Endometrial microvascular endothelial cells (primary cell): Measurements from ENCODE around the gene BCL2L11. TPM values are rescaled to one million over a fixed set of nuclear protein-coding genes. Genes with fewer than 3 reads are reported as not detected.

ENCODE experiments used
- in situ Hi-C: cut with HindIII; loops from 2 replicates; pipeline ENCODE4 v1.10.0; 2017; ENCODE audit warnings: low sequenced_read_pairs, low pct_unique_long_range_greater_than_20kb; ENCODE audit errors: inconsistent ontology term
- total RNA-seq: library from RNA; depleted of rRNA; stranded (reverse); fragments of >200 nt; gene quantifications from one replicate; pipeline ENCODE4 v1.2.3, GENCODE V29; 2015; ENCODE audit errors: inconsistent ontology term

BCL2L11 gene
- total RNA-seq, 1 donor from 2014 or later = 1.1 TPM

DNA sequence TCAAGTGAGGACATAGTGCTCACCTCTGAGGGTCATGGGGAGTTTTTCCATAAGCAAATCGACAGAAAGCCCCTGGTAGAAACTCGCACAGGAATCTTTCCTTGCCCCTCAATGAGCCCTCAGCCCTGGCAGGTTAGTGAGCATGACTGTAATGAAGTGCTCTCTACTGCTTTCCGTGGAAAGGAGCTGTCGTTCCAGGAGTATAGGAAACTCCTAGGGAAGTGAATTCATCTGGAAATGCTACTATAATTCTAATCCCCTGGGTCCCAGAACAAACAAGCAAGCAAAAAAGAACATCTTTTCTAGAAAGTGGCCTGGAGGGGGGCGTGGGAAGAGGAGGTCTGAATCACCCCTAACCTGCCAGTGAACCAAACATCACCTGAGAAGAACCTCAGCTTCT lies 18.1 kb downstream of the BCL2L11 start:
- in situ Hi-C loops = no loop called here

DNA sequence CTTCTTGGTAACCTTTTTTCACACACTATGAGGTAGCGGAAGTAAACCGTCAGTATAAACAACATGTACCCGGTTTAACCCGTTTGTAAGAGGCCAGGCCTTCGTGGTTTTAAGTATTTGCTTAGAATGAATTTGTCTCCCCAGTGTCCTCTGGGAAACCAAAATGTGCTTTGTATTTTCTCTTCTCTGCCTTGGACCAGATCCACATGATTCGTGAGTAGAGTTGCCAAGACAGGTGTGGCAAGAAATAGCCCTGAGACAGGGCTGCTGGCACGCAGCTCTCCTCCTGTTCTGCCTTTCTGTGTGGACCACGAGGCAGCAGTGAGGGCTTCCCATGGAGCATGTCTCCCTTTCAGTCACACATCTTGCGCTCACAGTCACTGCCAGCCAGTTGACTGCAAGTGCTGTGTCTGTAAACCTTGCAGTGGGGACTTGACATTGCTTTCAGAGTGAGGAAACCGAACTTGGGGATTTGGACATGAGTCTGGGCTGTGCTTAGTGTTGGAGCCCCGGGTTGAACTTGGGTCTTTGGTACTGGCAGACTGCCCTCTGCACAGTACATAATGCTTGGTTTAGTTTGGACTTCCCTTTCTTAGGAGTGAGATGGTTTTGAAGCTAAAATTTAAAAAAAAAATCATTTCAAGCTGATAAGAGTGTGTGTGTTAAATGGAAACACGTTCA lies 19.1 kb downstream of the BCL2L11 start:
- in situ Hi-C loops = no loop called here

DNA sequence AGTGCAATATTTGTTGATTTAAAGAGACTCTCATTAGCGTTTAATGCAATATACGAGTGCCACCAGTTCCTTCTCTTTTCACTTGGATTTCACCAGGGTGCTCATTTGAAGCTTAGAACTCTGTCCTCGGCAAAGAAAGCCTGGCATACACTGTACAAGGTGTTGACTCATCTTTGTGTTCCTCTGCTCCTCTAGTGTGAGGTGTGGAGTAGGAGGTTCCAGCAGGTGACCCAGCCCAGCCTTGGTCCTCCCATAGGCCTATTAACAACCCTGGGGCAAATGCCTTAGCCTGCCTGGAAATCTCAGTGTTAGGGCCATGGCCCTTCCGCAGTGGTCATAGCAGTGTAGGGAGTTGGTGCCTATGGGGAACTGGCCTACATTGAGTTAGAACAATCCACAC lies 20.1 kb downstream of the BCL2L11 start:
- in situ Hi-C loops = no loop called here

DNA sequence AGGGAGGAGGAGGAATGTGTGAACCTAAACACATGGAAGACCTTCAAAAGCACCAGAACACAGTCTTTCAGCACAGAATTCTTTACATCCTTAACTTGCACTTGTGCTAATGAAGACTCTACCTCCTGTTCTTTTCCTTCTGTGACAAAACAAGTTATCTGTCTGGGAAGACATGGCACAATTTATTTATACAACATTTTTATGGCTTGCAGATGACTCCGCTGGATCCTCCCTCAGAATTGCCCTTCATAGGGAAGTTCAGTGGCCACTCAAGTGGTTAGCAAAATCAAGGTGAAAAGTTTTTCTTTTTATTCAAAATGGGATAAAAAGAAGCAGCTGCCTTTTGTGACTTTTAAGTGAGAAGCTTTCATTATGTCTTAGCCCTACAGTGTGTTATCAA lies 21.4 kb downstream of the BCL2L11 start:
- in situ Hi-C loops = no loop called here

DNA sequence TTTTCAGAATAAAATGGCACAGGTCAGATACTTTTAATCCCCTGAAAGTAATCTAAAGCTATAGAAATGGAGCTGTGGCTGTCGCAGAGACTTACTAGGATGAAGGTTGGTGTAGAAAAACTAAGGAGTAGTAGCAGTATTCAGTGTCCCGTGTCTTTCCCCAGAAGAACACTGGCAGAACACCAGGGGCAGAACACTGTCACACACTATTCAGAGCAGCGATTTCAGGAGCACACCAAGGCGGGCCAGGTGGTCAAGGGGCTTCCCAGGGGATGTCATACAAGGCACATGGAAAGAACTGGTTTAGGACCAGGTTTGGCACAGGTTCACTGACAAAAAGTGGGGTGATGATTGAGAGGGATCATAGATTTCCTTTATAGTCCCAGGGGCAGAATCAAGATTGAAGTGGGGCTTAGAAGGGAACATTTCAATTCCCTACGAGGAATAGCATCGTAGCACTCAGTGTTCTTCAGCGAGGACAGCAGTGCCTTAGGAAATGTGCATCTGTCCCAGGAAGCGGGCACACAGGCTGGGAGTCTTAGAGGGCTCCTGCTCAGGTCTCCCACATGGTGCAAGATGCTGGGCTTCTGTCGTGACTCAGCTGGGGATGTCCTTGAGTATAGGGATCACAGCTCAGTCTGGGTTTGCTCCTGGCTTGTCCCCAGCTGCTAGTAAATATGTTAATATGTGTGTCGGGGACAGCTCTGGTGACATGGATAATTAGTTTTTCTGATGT lies 22.6 kb downstream of the BCL2L11 start:
- in situ Hi-C loops = no loop called here

DNA sequence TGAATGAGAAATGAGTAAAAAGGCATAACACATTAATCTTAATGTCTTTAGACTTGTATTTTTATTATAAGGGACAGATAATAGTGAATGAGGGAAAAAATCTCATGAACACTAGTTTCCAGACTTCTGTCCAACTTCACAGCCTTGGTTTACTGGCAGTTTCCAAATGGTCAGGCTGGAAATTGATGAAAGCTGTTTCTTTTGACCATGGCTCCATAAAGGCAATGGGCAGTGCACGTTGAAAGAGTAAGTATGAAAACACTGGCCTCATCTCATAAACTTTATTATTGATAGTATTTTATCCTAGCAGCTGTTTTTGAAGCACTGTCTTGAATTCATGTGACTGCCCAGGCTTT lies 23.1 kb downstream of the BCL2L11 start:
- in situ Hi-C loops = no loop called here

DNA sequence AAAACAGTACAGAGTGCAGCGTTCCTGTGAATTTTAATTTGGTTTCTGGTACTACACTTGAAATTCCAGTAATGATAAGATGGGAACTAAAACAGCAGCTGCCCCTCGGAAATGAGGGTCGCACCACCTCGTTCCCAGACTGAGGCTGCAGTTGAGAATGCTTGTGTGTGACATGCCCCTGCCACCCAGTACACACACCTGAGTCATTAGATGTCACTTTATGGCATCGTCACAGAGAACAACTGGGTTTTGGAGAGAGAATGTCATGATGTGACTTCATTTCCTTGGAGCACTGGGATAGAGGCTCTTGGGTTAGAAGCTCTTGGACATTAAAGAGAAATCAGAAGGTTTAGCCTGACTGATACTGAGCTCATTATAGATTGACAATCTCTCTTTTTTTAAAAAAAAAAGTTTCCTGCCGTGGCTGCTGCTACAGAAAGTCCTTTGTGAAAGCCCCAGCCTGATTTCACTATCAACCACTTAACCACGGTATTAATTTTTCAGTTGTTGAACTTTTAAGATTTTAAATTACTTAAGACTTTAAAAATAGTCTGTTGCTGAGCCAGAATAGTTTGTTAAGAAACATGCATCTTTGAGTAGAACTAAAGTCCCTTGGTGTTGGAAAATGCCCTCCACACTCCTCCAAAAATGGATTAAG lies 24.5 kb downstream of the BCL2L11 start:
- in situ Hi-C loops = no loop called here

DNA sequence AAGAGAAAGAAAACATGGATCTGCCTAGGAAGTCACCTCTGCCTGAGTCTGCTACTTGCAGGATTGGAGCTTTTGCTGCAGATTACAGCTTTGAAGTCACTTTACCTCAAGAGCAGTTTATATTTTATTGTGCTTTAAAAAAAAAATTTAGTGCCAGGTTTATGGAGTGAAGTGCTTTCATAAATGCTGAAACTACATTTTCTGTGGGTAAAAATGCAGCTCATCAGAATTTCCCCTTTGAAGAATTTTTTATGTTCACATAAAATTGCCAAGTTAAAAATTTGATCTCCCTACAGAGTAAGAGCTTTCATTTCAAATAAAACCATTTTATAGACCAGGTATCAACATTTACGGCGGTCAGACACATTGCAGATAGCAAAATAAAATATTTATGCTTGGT lies 25.2 kb downstream of the BCL2L11 start:
- in situ Hi-C loops = no loop called here

DNA sequence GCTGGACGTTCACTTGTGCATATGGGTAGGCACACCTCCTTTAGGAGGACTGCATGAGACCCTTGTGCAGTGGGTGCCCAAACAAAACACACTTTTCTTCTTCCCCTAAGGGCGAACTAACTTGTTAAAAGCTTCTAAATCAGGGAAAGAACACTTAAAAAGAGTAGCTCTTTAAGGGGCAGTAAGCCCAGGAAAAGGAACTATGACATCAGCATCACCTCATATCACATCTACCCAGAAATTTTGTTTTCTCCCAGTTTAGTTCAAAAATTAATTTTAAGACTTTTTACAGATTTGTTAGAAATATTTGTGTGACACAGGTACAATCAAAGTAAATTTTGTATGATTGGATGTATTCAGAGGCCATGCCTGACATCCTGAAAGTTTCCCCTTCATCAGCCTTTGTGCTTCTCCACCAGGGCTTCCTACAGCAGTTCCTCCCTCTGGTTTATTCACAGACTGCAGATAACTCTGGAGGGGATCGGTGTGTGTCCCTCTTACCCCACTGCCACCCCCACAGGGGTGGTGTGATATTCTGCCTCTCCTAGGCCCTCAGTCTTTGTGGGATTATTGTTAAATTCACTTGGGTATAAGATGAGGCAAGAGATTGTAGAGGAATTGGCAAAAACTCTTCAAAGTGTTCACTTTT lies 27.6 kb downstream of the BCL2L11 start:
- in situ Hi-C loops = no loop called here

DNA sequence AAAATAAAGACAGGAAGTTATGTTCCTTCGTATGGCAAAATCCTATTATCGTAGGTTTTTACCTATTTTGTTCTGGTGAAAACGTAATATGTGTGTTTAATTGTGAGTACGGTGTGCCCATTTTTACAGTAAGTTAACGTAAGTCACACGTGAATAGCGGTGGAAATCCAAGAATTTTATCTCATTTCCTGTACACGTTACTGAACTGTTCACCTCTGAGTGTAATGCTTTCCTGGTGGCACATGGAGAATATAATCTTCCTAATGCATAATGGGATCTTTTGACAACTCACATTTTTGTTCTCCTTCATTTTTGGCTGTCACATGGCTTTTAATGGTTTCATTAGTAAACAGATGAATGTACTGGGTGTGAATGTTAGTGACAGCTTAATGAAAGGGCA lies 28.2 kb downstream of the BCL2L11 start:
- in situ Hi-C loops = no loop called here

DNA sequence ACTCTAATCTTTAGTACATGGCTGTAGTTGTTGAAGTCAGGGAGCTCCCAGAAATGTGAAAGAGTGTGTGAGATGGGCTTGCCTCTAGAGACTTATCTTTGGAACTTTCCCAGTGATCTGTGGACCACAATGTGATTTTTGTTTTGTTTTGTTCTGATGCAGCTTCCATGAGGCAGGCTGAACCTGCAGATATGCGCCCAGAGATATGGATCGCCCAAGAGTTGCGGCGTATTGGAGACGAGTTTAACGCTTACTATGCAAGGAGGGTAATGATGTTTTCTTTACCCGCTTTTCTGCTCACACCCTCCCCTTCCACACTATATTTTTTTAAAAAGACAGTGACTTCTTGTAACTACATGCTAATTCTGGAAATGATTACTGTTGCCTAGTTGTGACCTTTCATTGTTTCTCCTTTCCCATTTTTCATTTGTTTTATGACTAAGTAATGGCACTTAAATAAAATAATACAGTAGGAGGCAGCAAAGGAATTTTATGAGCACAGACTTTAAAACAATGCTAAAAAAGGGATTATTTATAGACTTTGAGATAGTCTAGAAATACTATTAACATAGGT lies 29.3 kb downstream of the BCL2L11 start:
- in situ Hi-C loops = no loop called here

DNA sequence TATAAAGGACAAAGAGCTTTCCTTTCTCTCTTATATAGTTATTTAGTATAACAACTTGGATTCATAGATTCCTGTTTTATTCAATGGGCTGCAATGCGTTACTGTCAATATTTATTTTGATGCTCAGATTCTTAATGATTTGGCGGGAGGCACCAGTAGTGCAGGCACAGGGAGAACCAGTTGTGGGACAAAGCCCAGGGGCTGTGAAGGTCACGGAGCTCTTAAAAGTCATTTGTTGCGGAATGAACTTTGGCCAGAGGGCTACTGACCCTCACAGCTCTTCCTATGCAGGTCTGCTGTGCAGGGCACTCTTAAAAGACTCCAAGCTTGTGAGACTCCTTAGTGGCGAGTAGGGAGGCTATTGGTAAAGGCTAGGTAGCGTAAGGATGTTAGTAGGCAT lies 34.0 kb downstream of the BCL2L11 start:
- in situ Hi-C loops = no loop called here

DNA sequence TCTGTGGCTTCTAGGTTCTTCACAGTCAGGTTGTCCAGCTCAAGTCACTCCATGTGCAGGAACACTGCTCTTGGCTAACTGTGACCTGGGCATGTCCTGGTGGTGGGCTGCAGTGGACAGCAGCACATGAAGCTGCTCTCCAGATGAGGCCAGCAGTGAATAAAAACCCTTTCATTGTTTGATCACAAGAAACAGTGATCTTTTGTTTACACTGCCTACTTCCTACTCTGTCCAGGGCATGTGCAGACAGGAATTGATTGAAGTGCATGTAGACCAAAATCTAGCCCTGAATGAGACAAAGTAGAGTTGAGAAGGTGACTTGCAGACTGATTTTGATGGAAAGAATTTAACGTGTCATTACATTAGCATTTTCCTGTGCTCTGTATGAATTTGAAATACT lies 34.9 kb downstream of the BCL2L11 start:
- in situ Hi-C loops = no loop called here

DNA sequence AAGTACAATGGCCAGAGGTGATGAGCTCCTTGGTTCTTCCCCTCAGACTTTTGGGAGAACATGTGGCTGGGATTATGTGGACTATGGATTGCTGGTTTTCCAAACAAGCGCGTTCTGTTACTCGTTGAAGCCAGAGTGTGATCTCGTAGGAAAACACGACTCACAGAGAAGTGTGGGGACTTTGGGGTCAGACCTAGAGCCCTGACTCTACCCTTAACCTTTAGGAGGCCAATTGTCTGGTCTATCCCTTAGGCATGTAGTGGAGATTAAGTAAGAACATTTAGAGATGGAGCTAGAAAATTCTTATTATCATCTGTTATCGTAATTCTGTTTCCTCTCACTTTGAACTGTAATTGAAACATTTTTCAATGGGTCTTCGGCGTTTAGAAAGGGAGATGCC lies 35.8 kb downstream of the BCL2L11 start:
- in situ Hi-C loops = no loop called here

DNA sequence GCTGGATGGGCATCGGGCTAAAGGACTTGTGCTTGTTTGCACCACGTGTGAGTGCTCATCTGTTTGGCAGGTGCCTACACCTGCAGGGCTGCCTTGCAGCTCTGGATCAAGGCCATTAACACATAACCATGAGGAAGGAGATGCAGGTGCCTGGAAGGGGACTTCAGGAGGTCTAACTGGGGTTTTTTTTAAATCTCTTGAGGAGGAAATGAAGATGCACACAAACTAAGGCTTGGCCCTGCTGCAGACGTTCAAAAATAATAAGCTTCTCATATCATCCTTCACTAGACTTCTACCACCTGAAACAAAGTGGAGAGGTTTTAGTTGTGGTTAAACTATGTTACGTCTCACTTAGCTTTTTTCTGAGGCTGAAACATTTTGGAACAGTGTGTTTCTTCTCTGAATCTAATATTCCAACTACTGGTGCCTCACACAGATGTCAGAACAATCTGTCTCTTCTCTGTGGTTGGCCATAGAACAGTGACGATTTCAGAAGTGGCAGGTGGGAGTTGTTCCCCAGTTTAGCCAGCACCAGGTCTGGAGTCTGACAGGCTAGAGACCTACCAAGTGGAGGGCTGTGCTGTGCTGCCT lies 36.5 kb downstream of the BCL2L11 start:
- in situ Hi-C loops = no loop called here

DNA sequence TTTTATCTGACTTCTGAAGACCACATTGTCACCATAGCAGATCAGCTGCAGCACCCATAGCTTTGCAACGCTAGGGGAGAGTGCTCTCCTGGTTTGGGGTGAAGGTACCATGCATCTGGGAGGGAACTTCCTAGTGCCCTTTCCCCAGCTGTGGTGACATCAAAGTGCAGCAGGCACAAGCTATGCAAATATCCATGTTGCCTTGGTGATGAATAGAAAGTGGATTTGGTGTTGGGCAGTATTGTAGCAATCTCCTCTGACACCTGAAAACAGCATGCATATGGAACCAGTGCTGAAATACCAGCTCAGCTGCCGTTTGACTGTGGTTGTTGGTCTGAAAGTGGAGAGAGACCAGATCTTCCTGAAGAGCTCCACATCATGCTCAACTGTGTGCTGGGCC lies 37.1 kb downstream of the BCL2L11 start:
- in situ Hi-C loops = no loop called here

DNA sequence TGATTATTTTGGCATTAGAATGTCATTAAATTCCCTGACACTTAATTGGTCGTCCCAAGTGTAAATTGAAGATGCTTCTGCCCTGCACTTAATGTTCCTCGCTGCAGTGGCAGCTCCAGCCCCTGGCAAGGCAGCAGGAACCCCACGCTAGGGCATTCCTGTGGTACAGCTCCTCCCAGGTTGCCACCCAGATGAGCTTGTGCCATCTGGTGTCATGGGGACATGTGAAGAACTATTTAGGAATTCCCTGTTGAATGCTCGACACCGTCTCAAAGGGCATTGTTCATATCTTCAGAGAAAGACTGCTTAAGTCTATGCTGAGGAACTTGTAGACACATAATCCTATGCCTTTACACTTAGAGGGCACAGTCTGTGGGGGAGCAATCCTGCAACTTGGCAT lies 38.9 kb downstream of the BCL2L11 start:
- in situ Hi-C loops = no loop called here

DNA sequence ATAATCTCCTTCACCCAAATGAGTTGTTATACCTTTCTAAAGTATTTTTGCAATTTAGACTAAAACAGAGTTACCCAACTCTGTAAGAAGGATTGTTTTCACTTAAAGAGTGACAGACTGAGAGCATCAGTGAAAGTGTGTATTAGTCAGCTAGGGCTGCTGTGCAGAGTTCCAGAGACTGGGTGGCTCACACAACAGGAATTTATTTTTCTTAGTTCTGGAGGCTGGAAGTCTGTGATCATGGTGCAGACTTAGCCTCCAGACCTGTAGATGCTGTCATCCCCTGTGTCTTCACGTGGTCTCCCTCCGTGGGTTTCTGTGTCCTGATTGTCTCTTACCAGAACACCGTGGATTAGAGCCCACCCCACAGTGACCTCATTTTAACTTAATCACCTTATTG lies 40.0 kb downstream of the BCL2L11 start:
- in situ Hi-C loops = no loop called here

DNA sequence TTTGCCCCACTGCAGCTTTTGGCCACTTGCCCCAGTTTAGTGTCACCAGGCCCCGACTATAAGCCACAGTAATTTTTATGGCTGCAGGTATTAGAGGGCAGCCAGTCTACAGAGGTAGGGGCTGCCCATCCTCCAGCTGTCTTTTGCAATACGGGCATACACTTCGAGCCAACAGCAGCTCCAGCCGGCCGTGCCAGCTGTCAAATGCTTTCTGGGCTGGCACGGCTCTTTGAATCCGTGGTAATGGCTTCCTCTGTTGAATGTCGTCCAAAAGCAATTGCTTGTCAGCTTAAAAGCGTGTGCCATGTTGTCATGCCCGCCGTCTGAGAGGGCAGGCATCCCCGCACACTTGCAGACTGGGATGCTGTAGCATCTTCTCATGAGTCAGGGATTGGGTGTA lies 41.3 kb downstream of the BCL2L11 start:
- in situ Hi-C loops = no loop called here
